ENCODE results near the gene CCDC82.

CCDC82 gene

DNA sequence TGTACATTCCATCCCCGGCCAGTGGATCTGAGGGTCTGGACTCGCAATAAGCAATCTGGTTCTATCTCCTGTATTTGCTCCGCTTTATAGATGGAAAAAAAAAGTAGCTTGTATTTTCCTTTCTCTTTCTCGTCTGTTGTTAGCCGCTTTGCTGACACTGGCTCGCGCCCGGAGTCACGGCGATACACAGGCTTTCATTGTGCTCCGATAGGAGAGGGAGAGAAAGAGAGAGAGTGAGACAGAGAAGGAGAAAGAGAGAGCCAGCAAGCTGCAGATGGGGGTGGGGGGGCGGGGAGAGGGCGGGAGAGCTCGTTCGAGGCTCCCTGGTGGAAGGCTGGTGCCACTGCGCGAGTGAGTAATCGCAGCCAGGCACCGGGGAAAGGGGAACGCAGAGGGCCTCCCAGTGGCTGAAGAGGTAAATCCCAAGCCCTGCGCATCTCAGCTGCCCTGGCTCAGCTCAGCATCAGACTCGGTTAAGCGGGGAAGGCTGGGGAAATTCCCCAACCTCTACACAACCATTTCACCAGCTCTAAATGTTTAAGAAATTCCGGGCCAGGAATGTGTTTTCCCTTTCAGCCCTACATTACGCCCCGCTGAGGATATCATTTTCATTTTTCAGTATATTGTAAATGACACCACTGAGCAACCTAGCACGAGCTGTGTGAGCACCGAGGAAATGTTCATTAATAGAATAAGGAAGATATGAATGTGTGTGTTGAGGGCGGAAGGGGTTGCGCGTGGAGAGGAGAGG is 46.6 kb downstream of the CCDC82 start, which contains the start of gene MAML2:
Gene MAML2, minus strand, starts transcription at position 235 of the 751 bp plus-strand sequence. CDS start 1,300 bp downstream, outside the sequence.
- Histone ChIP-seq H3K4me3 (ENCODE audit: low read length) (peak within 1 kb of the TSS; percentile 70), H3K4me2 (ENCODE audit: low read length) (peak within 1 kb of the TSS; percentile 75), H4K20me1 (ENCODE audit: control insufficient read depth, insufficient read depth, low read depth, low read length) (no peaks in the 10 kb centered on the region), H3K9me3 (ENCODE audit: control insufficient read depth, insufficient read depth, low read length) (no peaks in the 10 kb centered on the region), H3K9me2 (replicated peaks; ENCODE audit: control insufficient read depth, low read length) (no peaks in the 10 kb centered on the region), H3K79me2 (ENCODE audit: control insufficient read depth, low read length) (no peaks in the 10 kb centered on the region), H3K27me3 (ENCODE audit: control insufficient read depth, low read length) (peaks cover 13% of the 10 kb centered on the region), H3K4me1 (ENCODE audit: control insufficient read depth, low read length) (peaks cover 18% of the 10 kb centered on the region), H3K36me3 (ENCODE audit: control insufficient read depth, low read length) (no peaks in the 10 kb centered on the region), H3F3A (ENCODE audit: control insufficient read depth, insufficient read depth) (no peaks in the 10 kb centered on the region), H3K27ac (ENCODE audit: low read depth, low read length) (no peak within 1 kb of the TSS)
- no peak for TF ChIP-seq EZH2phosphoT487 (IDR thresholded peaks at IDR 0.05; ENCODE audit: borderline replicate concordance, low read length)
- TF ChIP-seq CTCF (IDR thresholded peaks at IDR 0.05; ENCODE audit: low read depth, low read length, poor library complexity, severe bottlenecking): peak; percentile 68

DNA sequence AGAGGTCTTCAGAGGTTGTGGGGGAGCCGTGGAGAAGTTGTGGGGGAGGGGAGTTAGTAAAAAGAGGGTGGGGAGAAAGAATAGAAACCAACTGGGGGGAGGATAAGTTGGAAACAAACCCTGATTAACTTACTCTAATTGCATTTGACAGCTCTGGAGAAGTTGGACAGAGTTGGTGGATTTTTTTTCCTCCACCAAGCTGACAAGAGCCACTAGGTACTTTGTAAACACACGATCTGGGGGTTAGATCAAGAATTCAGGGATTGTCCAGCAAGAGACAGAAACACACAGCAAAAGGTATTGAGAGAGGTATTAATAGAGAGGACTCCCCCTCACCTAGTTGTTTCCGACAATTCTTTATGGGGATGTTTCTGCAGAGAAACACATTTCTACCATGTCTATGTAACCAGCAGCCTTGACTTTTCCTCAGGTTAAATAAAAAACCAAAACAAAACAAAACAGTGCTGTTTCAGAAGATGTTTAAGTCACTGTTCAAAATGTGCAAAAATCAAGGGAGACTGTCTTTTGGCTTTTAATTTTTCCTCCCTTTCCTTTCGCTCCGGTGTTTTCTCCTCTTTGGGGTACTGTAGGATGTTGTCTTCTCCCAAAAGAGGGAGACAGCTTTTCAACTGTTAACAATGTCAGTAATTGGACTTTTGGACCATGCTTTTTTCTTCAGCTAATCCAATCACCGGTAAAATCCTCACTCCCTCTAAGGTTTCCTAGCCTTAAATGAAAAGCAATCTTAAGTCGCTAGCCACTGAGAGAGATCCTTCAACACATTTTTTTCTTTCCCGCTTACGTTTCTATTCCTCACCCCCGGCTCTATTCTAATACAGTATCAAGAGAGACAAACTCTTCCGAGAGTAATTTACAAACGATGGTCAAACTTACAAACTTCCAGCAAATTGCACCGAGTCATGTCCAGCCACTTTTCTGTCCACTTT is 47.4 kb downstream of the CCDC82 start:
- H3K9me2 ChIP-seq (replicated peaks; ENCODE audit: control insufficient read depth, low read length): no peaks in the 10 kb centered on the region
- H3F3A ChIP-seq (ENCODE audit: control insufficient read depth, insufficient read depth): no peaks in the 10 kb centered on the region
- H3K4me2 ChIP-seq (ENCODE audit: low read length): peak overlapping the region; percentile 75
- peak overlapping the region; percentile 70 for H3K4me3 ChIP-seq (ENCODE audit: low read length)
- no peaks in the 10 kb centered on the region for H3K36me3 ChIP-seq (ENCODE audit: control insufficient read depth, low read length)
- peaks cover 13% of the 10 kb centered on the region for H3K27me3 ChIP-seq (ENCODE audit: control insufficient read depth, low read length)
- peaks cover 18% of the 10 kb centered on the region for H3K4me1 ChIP-seq (ENCODE audit: control insufficient read depth, low read length)
- H3K27ac ChIP-seq (ENCODE audit: low read depth, low read length): no peak overlapping the region
- no peaks in the 10 kb centered on the region for H4K20me1 ChIP-seq (ENCODE audit: control insufficient read depth, insufficient read depth, low read depth, low read length)
- no peaks in the 10 kb centered on the region for H3K79me2 ChIP-seq (ENCODE audit: control insufficient read depth, low read length)
- H3K9me3 ChIP-seq (ENCODE audit: control insufficient read depth, insufficient read depth, low read length): no peaks in the 10 kb centered on the region
- no peak for TF ChIP-seq EZH2phosphoT487 (IDR thresholded peaks at IDR 0.05; ENCODE audit: borderline replicate concordance, low read length)
- TF ChIP-seq CTCF (IDR thresholded peaks at IDR 0.05; ENCODE audit: low read depth, low read length, poor library complexity, severe bottlenecking): no peak

DNA sequence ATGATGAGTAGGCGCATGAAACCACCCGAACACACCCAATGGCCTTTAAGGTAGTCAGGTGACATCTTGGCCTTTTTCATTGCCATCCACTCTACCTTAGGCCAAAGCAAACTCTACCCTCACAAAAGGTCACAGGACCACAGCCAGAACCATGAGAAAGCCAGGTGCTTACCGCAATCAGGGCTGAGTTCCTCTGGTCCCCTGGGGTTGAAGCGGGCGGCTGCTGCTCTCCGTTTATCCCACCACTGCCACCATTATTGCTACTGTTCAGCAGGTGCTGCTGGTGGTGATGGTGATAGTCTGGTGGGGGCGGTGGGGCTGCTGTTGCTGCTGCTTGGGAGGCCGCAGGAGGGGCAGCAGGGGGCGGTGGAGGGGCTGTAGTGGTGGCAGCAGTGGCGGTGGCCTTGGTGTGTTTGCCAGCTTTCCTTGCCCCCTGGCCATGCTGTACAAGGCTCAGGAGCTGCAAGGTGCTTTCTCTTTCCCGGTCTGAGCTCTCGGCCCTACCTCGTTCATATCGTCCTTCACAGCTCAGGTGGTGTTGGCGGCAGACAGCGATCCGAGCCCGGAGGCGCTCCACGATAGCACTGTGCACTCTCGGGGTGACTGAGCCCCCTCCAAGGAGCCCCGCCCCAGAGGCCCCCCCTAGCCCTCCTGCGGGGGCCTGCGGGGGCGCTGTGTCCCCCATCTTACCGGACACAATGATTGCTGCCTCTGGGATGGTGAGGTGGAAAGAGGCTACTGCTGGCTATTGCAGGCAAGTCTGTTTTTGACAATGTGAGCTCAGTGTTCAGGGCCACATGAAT is 48.3 kb downstream of the CCDC82 start:
- Histone ChIP-seq H3K4me2 (ENCODE audit: low read length) (peak overlapping the region; percentile 75), H3K4me1 (ENCODE audit: control insufficient read depth, low read length) (peaks cover 18% of the 10 kb centered on the region), H3K27ac (ENCODE audit: low read depth, low read length) (no peak overlapping the region), H3K79me2 (ENCODE audit: control insufficient read depth, low read length) (no peaks in the 10 kb centered on the region), H3K9me2 (replicated peaks; ENCODE audit: control insufficient read depth, low read length) (no peaks in the 10 kb centered on the region), H3K9me3 (ENCODE audit: control insufficient read depth, insufficient read depth, low read length) (no peaks in the 10 kb centered on the region), H3F3A (ENCODE audit: control insufficient read depth, insufficient read depth) (no peaks in the 10 kb centered on the region), H3K27me3 (ENCODE audit: control insufficient read depth, low read length) (peaks cover 13% of the 10 kb centered on the region), H3K36me3 (ENCODE audit: control insufficient read depth, low read length) (no peaks in the 10 kb centered on the region), H4K20me1 (ENCODE audit: control insufficient read depth, insufficient read depth, low read depth, low read length) (no peaks in the 10 kb centered on the region), H3K4me3 (ENCODE audit: low read length) (peak overlapping the region; percentile 70)
- TF ChIP-seq EZH2phosphoT487 (IDR thresholded peaks at IDR 0.05; ENCODE audit: borderline replicate concordance, low read length) (no peak), CTCF (IDR thresholded peaks at IDR 0.05; ENCODE audit: low read depth, low read length, poor library complexity, severe bottlenecking) (peak; percentile 48)

Measured in DOHH2 (cell line).